GM12864 (cell line): ENCODE data around the gene NAV3.

ENCODE experiments used
- DNase-seq: peaks from one replicate; pipeline ENCODE4 v3.0.0-alpha.2; 2011; ENCODE audit warnings: low read depth
- H3K4me3 ChIP-seq: 2 replicates; pipeline ENCODE4 v1.5.1; 2011; ENCODE audit warnings: mild to moderate bottlenecking, low read depth, low read length, control low read depth
- TF ChIP-seq, protein P1 (sequence below): IDR thresholded peaks from 2 replicates; pipeline ENCODE4 v1.5.1; 2011; ENCODE audit warnings: low read depth, mild to moderate bottlenecking, moderate library complexity, low read length, control low read depth, inconsistent platforms; ENCODE audit errors: missing control alignments

Gene NAV3

DNA sequence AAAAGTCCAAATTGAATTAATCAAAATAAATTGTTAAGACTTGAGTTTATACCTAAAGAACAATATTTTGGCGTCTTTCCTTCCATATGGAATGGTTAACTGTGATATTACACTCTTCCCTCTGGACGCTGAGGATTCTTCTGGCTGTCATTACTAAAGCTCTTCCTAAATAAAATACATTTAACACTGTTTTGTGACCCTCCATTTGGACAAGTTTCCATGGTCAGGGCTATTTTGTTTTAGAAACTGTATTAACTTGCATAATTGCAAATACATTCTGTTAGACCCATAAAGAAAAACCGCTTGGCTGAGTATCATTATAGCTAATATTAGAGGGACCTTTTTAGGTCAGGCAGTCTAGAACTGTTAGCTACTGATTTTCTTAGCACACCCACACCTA is 87.4 kb downstream of the NAV3 start:
- TF ChIP-seq, protein P1, sequence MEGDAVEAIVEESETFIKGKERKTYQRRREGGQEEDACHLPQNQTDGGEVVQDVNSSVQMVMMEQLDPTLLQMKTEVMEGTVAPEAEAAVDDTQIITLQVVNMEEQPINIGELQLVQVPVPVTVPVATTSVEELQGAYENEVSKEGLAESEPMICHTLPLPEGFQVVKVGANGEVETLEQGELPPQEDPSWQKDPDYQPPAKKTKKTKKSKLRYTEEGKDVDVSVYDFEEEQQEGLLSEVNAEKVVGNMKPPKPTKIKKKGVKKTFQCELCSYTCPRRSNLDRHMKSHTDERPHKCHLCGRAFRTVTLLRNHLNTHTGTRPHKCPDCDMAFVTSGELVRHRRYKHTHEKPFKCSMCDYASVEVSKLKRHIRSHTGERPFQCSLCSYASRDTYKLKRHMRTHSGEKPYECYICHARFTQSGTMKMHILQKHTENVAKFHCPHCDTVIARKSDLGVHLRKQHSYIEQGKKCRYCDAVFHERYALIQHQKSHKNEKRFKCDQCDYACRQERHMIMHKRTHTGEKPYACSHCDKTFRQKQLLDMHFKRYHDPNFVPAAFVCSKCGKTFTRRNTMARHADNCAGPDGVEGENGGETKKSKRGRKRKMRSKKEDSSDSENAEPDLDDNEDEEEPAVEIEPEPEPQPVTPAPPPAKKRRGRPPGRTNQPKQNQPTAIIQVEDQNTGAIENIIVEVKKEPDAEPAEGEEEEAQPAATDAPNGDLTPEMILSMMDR: no peak
- DNase-seq: no peak
- no peak overlapping the region for H3K4me3 ChIP-seq

DNA sequence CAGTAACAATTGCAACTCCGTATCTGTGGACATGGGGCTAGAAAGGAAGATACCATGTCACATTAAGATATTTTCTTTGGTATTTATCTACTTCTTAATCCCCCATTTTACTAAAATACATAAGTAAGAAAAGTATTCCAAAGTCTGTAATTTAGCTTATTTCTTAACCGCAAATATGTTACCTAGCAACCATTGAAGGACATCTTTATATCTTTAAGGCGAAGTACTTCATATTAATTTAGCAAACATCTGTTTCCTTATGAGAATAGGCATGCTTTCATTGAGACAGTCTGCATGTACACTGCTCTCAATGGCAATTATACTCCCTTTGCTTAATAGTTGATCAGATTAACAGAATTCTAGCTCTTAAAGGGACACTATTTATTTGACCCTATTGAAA is 88.8 kb downstream of the NAV3 start:
- TF ChIP-seq, protein P1: no peak
- no peak for DNase-seq
- no peak overlapping the region for H3K4me3 ChIP-seq

DNA sequence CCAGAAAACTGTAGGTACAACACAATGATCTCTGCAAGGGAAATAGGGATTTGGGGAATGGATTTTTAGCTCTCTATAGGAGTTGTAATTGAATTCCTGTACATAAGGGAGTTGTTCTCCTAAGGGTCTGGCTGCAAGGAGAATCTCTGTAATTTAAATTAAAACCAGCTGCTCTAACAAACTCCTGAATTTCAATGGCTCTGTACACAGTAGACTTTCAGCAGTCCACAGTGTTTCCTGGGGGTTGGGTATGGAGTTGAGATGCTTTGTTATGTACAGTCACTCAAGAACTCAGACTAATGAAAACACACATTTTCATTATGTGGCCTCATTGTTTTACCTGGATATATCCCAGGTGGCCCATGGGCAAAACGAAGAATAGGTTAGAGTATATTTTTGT is 93.2 kb downstream of the NAV3 start:
- no peak overlapping the region for H3K4me3 ChIP-seq
- no peak for DNase-seq
- TF ChIP-seq, protein P1: no peak

DNA sequence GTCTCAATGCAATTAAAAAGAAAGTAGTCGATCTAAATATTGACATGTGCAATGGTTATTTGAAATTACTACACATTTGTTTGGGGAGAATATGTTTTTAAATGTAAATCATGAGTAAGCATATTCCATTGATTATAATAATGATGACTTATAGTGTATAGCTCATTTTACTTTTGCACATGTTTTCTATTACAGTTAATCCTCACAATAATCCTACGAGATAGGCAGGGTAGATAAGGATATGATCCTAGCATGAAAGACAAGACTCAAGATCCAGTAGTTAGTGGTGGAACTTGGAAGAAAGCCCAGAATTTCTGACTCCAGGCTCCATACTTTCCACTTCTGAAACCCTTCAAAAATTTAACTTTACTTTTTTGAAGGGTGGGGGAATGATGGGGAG is 94.0 kb downstream of the NAV3 start:
- no peak for DNase-seq
- H3K4me3 ChIP-seq: no peak overlapping the region
- TF ChIP-seq, protein P1: no peak

DNA sequence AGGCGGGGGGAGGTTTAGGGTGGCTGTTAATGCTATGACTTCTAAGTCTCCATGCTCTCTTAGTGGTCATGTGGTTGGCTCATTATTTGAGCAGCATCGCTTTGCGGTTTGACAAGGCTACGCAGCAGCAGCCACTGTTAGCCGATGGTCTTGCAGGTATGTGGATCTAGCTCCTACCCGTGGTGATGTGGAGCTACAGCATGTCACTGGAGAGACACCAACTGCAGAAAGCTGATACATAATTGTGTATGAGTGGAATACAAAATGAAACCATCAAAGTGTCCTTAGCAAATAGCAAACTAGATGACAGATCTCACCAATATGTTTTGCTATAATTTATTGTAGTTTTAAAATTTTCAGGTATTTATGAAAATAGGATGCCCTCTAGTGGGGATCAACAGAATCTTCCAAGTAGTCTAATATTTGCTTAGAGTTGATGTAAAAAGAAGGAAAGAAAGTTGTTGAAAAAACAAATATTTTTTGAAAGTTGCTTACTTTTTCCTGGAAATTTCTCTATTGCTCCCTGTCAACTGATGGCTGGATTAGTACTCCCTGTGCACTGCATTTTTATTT is 94.9 kb downstream of the NAV3 start:
- peak; percentile 62 for DNase-seq
- TF ChIP-seq, protein P1: peak; percentile 98
- H3K4me3 ChIP-seq: no peak overlapping the region

DNA sequence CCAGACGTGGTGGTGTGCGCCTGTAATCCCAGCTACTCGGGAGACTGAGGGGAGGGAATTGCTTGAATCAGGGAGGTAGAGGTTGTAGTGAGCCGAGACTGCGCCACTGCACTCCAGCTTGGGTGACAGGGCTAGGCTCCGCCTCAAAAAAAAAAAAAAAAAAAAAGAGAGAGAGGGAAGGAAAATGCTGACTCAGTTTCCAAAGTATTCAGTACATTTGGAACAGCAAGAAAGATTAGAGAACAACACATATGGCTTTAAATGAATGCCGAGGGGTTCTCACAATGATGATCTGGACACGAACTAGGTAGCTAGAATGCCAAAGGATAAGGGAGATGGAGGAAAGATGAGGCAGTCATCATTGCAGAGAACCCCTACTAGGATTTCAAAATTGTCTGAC is 97.4 kb downstream of the NAV3 start:
- H3K4me3 ChIP-seq: no peak overlapping the region
- TF ChIP-seq, protein P1: no peak
- no peak for DNase-seq

DNA sequence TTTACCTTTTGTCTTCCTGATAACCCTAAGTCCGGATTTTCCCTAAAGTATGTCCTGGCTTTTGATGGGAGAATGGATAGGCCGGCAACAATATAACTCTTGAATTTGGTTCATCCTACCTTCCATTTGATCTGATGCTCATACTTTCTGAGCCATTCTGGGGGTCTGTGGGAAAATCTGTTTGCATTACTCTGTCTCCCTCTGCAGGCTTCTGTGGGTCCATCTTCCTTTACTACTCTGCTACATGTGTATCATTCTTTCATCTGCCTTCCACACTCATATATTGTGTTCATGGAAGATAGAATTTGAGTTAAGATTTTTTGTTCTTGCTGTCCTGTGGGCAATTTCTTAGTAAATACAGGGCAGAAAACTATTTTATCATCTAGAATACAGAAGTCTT is 101.5 kb downstream of the NAV3 start:
- no peak overlapping the region for H3K4me3 ChIP-seq
- TF ChIP-seq, protein P1: peak; percentile 13
- DNase-seq: no peak
